ENCODE results near the gene LEF1.

GRCh38 chr4:108168160-108168670 is 517 bp downstream of the LEF1 start:
- peak; percentile 76 for TF ChIP-seq EZH2 (IDR thresholded peaks at IDR 0.05; ENCODE audit: low read length)
- no peak for TF ChIP-seq CTCF (optimal IDR thresholded peaks at IDR 0.05 in 1 of 3, IDR thresholded peaks at IDR 0.05 in 1 of 3, conservative IDR thresholded peaks at IDR 0.05 in 1 of 3; ENCODE audit: extremely low read depth in 1 of 3, insufficient read depth in 2 of 3, low read length in 3 of 3)
